ENCODE data around the gene UFL1. TPM values are rescaled to one million over a fixed set of nuclear protein-coding genes. Genes with fewer than 3 reads are reported as not detected.

Gene UFL1
- total RNA-seq, 4 donors from 2014 or later, result 22.6 to 31.6 (median 27.0) TPM

GRCh38 chr6:96575359-96575758 lies 53.8 kb downstream of the UFL1 start:
- TF ChIP-seq CTCF (IDR thresholded peaks at IDR 0.05; ENCODE audit: low read depth), result no peak

GRCh38 chr6:96576221-96576620 lies 54.6 kb downstream of the UFL1 start:
- no peak for TF ChIP-seq CTCF (IDR thresholded peaks at IDR 0.05; ENCODE audit: low read depth)

GRCh38 chr6:96582021-96582420 lies 60.4 kb downstream of the UFL1 start:
- TF ChIP-seq CTCF (IDR thresholded peaks at IDR 0.05; ENCODE audit: low read depth), result no peak

GRCh38 chr6:96582436-96582835 lies 60.8 kb downstream of the UFL1 start:
- no peak for TF ChIP-seq CTCF (IDR thresholded peaks at IDR 0.05; ENCODE audit: low read depth)

- no peak for TF ChIP-seq CTCF (IDR thresholded peaks at IDR 0.05; ENCODE audit: low read depth)
Measured at GRCh38 chr6:96604420-96604819, 82.8 kb downstream of the UFL1 start.

Other genes with a start within 250 kb of the UFL1 start
- gene FHL5, start 41.3 kb downstream of the UFL1 start, total RNA-seq, result 10 to 100 TPM; 26.7 to 38.6 (median 35.9) TPM